GM12891 (cell line): ENCODE measurements around the gene C11orf71. TPM values are rescaled to one million over a fixed set of nuclear protein-coding genes. Genes with fewer than 3 reads are reported as not detected.

ENCODE experiments used
- DNase-seq: peaks from one replicate; pipeline ENCODE4 v3.0.0; 2011; ENCODE audit warnings: low spot score; ENCODE audit not compliant: insufficient read length
- FAIRE-seq: peaks from 2 replicates; lab custom pipeline; 2011; peaks lifted over from hg19 to GRCh38; lab: Jason Lieb, UNC
- PAX5 ChIP-seq: IDR thresholded peaks from 2 replicates; pipeline ENCODE4 v1.6.1; 2011; ENCODE audit warnings: low read length, moderate library complexity, mild to moderate bottlenecking; ENCODE audit not compliant: insufficient read depth, severe bottlenecking
- POLR2A ChIP-seq: IDR thresholded peaks from 2 replicates; pipeline ENCODE4 v1.6.1; 2011; ENCODE audit warnings: low read depth, low read length, control low read depth
- POLR2AphosphoS5 ChIP-seq: IDR thresholded peaks from 2 replicates; pipeline ENCODE4 v1.6.1; 2011; ENCODE audit warnings: low read depth, low read length, control low read depth
- POU2F2 ChIP-seq: IDR thresholded peaks from 2 replicates; pipeline ENCODE4 v1.6.1; 2011; ENCODE audit warnings: low read depth, mild to moderate bottlenecking, control low read depth, low read length, moderate library complexity
- SPI1 ChIP-seq: IDR thresholded peaks from 2 replicates; pipeline ENCODE4 v1.6.1; 2011; ENCODE audit warnings: low read depth, low read length, control low read depth
- TAF1 ChIP-seq: IDR thresholded peaks from 2 replicates; pipeline ENCODE4 v1.6.1; 2011; ENCODE audit warnings: low read depth, low read length, control low read depth
- polyA plus RNA-seq: library from polyadenylated mRNA; unstranded; fragments of >200 nt; gene quantifications from one replicate; pipeline ENCODE4 v1.2.1, GENCODE V29; 2012; ENCODE audit warnings: low read depth, missing spikeins, inconsistent platforms; ENCODE audit not compliant: missing spikeins

C11orf71 gene
- 3.2 TPM for polyA plus RNA-seq

GRCh38 chr11:114400216-114400914, at the start of gene C11orf71, which contains the start of gene RBM7:
Gene C11orf71 (minus strand): TSS chr11:114400511. CDS start chr11:114400331, 180 bp downstream.
Gene RBM7 (plus strand): TSS chr11:114400666. CDS start chr11:114400672, 6 bp downstream.
- TF ChIP-seq POU2F2 (peak; percentile 66; the same call in 1 of the 2 replicates), PAX5 (no peak), TAF1 (peak; percentile 62), POLR2A (peak; percentile 98), SPI1 (0 out of 2 replicates have a peak, but pooled peaks have one; percentile 7), POLR2AphosphoS5 (peak; percentile 96)
- FAIRE-seq, result peak; percentile 100
- peak; percentile 76 for DNase-seq

DNA sequence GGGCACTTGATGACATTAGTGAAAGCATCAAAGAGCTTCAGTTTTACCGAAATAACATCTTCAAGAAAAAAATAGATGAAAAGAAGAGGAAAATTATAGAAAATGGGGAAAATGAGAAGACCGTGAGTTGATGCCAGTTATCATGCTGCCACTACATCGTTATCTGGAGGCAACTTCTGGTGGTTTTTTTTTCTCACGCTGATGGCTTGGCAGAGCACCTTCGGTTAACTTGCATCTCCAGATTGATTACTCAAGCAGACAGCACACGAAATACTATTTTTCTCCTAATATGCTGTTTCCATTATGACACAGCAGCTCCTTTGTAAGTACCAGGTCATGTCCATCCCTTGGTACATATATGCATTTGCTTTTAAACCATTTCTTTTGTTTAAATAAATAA, 49.5 kb upstream of the C11orf71 start:
- DNase-seq (no peak), FAIRE-seq (no peak)
- no peak for TF ChIP-seq TAF1

DNA sequence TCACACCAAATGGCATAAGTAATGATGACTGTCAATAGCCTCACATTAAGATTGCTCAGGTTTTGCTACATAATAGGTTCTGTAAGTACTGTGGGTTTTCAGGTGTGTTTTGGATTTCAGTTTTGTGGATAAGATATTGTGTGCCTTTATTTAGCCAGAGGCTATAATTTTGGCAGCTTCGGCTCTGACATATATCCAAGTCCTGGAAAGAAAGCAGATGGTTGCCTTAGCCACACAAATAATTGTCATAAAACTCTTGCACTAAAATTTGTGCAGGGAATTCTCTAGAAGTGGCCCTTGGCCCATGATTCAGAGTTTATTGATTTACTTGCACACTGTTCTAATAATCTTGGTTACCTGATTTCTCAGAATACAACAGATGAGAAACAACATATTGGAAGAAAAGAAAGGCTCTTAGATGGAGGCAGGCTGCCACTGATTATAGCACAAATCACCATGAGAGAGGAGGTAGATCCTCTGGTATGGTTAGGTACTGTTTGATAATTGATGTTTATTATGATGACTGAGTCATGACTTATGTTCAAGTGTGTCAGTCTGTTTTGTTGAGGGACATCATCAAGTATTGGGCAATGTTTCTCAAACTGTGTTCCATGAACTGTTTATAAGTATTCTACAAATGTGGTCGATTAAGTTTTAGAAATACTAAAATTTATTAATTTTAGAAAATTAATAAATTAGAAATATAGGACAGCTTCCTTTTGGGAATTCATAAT, 48.6 kb upstream of the C11orf71 start:
- DNase-seq, result no peak
- FAIRE-seq, result no peak

DNA sequence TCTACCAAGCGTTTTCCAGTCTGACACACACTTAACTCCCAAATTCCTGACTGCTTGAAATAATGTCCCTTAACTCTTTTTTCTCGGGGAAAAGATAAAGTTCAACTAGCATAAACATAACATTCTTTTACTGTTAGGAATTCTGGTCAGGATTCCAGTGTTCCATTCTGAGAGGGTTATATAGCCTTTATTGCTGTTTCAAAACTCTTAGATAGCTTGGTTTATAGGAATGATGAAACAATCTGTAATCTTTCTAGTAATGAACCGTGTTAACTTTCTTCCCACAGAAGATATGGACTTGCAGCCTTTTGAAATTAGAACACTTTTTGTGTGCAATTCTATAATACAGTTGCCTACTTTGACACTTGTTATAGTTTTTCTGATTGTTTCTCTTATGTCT, 47.6 kb upstream of the C11orf71 start:
- TF ChIP-seq POLR2A (no peak), POU2F2 (no peak), PAX5 (no peak), TAF1 (no peak), SPI1 (no peak), POLR2AphosphoS5 (no peak)
- FAIRE-seq (no peak), DNase-seq (no peak)

More for the DNA sequence above, 48.6 kb upstream of the C11orf71 start:
- TF ChIP-seq POLR2AphosphoS5 (no peak), SPI1 (no peak), POU2F2 (no peak), POLR2A (no peak), PAX5 (no peak), TAF1 (no peak)

GRCh38 chr11:114447444-114447843, 47.1 kb upstream of the C11orf71 start:
- no peak for DNase-seq
- FAIRE-seq, result no peak
- TF ChIP-seq POLR2A, result no peak
- TF ChIP-seq SPI1, result no peak
- no peak for TF ChIP-seq PAX5
- TF ChIP-seq POU2F2, result no peak
- no peak for TF ChIP-seq TAF1
- no peak for TF ChIP-seq POLR2AphosphoS5

GRCh38 chr11:114442536-114442935, 42.2 kb upstream of the C11orf71 start:
- FAIRE-seq (no peak), DNase-seq (no peak)

DNA sequence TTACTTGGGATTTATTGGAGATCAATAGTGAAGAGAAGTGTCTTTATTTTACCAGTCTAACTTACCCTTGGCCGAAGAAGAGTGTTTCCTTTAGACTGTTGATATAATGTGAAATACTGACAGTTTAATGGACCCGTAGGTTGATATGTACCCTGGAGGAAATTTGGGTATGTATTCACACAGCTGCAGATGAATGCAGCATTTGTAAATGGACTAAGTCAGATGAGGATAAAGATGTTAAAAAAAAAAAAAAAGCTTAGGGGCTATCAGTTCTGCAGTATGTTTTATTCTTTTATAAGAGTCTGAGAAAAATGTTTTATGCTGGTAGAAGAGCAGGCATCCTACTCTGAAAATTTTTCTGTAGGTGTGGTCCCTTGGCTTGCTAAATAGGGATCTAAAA, 41.6 kb upstream of the C11orf71 start:
- FAIRE-seq (no peak), DNase-seq (no peak)
- no peak for TF ChIP-seq SPI1
- no peak for TF ChIP-seq POU2F2
- no peak for TF ChIP-seq POLR2A
- TF ChIP-seq POLR2AphosphoS5, result no peak
- TF ChIP-seq PAX5, result no peak
- no peak for TF ChIP-seq TAF1

More at GRCh38 chr11:114442536-114442935, 42.2 kb upstream of the C11orf71 start:
- TF ChIP-seq POLR2A (no peak), TAF1 (no peak), SPI1 (no peak), POU2F2 (no peak), PAX5 (no peak), POLR2AphosphoS5 (no peak)

- TF ChIP-seq POU2F2 (no peak), POLR2AphosphoS5 (no peak), PAX5 (no peak), TAF1 (no peak), POLR2A (no peak), SPI1 (no peak)
Observed at GRCh38 chr11:114440971-114441763, 40.9 kb upstream of the C11orf71 start.

More at GRCh38 chr11:114440971-114441763, 40.9 kb upstream of the C11orf71 start:
- FAIRE-seq, result peak; percentile 26
- DNase-seq, result no peak
